NCI-H82 treated with DMSO at 0.1 percent for 48 hours (cell line): ENCODE results near the gene GP5.

ENCODE experiments used
- DNase-seq: peaks from one replicate; lab custom pipeline; 2025; ENCODE audit not compliant: unreplicated experiment; lab: John Stamatoyannopoulos, UW

GP5 gene

GRCh38 chr3:194377708-194378107, 21.4 kb downstream of the GP5 start:
- DNase-seq, result no peak

GRCh38 chr3:194376241-194376560, 22.9 kb downstream of the GP5 start:
- no peak for DNase-seq

- peak; percentile 85 for DNase-seq
Observed at GRCh38 chr3:194375473-194376240, 23.4 kb downstream of the GP5 start.

- DNase-seq, result no peak
Observed at GRCh38 chr3:194374935-194375334, 24.1 kb downstream of the GP5 start.

- DNase-seq, result no peak
Observed at GRCh38 chr3:194373899-194374298, 25.2 kb downstream of the GP5 start.

GRCh38 chr3:194373028-194373427, 26.0 kb downstream of the GP5 start:
- no peak for DNase-seq

GRCh38 chr3:194370753-194371152, 28.3 kb downstream of the GP5 start:
- DNase-seq, result no peak

- DNase-seq, result no peak
Observed at GRCh38 chr3:194369522-194370279, 29.4 kb downstream of the GP5 start, which contains the start of gene LRRC15. TSS of gene LRRC15 (minus strand) at chr3:194369743. CDS start at chr3:194361043, 8,700 bp downstream.

GRCh38 chr3:194368918-194369317, 30.1 kb downstream of the GP5 start:
- DNase-seq, result no peak

GRCh38 chr3:194367992-194368841, 30.8 kb downstream of the GP5 start:
- no peak for DNase-seq

- no peak for DNase-seq
Observed at GRCh38 chr3:194365978-194366490, 33.0 kb downstream of the GP5 start.

GRCh38 chr3:194365526-194365925, 33.5 kb downstream of the GP5 start:
- no peak for DNase-seq

GRCh38 chr3:194364652-194365434, 34.2 kb downstream of the GP5 start:
- no peak for DNase-seq

- no peak for DNase-seq
Observed at GRCh38 chr3:194364314-194364651, 34.8 kb downstream of the GP5 start.

GRCh38 chr3:194360568-194360967, 38.5 kb downstream of the GP5 start:
- no peak for DNase-seq

GRCh38 chr3:194357681-194358080, 41.4 kb downstream of the GP5 start:
- DNase-seq, result no peak

GRCh38 chr3:194355379-194355778, 43.7 kb downstream of the GP5 start:
- DNase-seq, result no peak

GRCh38 chr3:194354315-194354714, 44.8 kb downstream of the GP5 start:
- no peak for DNase-seq

GRCh38 chr3:194352667-194353246, 46.3 kb downstream of the GP5 start:
- no peak for DNase-seq

GRCh38 chr3:194351952-194352536, 47.0 kb downstream of the GP5 start:
- no peak for DNase-seq
